GM23338 (cell line): ENCODE results near the gene PLA2G6.

Source experiments
- CTCF ChIP-seq, 2 experiments: fragments of 200-600 bp in 1 of 2; sonication (generic) in 1 of 2; conservative IDR thresholded peaks; 2 replicates each; pipeline versions ENCODE4 v1.5.1 to v1.6.1; 2016 to 2017; ENCODE audit warnings: antibody characterized with exemption in 2 of 2, low read depth in 2 of 2, mild to moderate bottlenecking in 2 of 2, moderate library complexity in 1 of 2
- EZH2 ChIP-seq: fragments of 200-600 bp; sonication (generic); IDR thresholded peaks from one replicate; pipeline ENCODE4 v1.8.0; 2017; ENCODE audit warnings: antibody characterized with exemption, mild to moderate bottlenecking, low read depth; ENCODE audit not compliant: unreplicated experiment
- ZNF462 ChIP-seq: fragments of 250-450 bp; sonication (Bioruptor Pico); IDR thresholded peaks from 2 replicates; pipeline ENCODE4 v1.5.0; 2020; ENCODE audit warnings: mild to moderate bottlenecking, moderate library complexity

- TF ChIP-seq CTCF (conservative IDR thresholded peaks at IDR 0.05; ENCODE audit: low read depth in 2 of 2), result no peak
- no peak for TF ChIP-seq ZNF462 (CRISPR knock-in tag)
- no peak for TF ChIP-seq EZH2
Measured at GRCh38 chr22:38172832-38173640, 8.6 kb downstream of the PLA2G6 start.
